Naive thymus-derived CD4-positive, alpha-beta T cell (primary cell): Measurements from ENCODE around the gene ORC2. TPM values are rescaled to one million over a fixed set of nuclear protein-coding genes. Genes with fewer than 3 reads are reported as not detected.
A peak's percentile ranks its signal among the peaks of the same experiment; 100 is the strongest.

Experiments used
- ATAC-seq: fragments of 150-1000 bp; cut with Tn5 transposase; 2 replicates; pipeline ENCODE4 v1.10.0; 2021; ENCODE audit warnings: mild to moderate bottlenecking, moderate library complexity
- CTCF ChIA-PET: fragments of 350-600 bp; sonication (Branson Sonifier 250); formaldehyde crosslinking; loops from one replicate; lab custom pipeline; 2021; ENCODE audit warnings: antibody characterized with exemption; lab: Charles Lee
- POLR2A ChIA-PET: fragments of 350-600 bp; sonication (Branson Sonifier 250); formaldehyde crosslinking; loops from one replicate; lab custom pipeline; 2021; ENCODE audit warnings: antibody characterized with exemption, inconsistent platforms; lab: Charles Lee
- DNase-seq, 9 donors: peaks; one replicate each; pipeline versions ENCODE4 v3.0.0 to v3.0.0-alpha.2; 2020 to 2022; ENCODE audit warnings: mixed read lengths in 1 of 9
- H3K27ac ChIP-seq: one replicate; pipeline ENCODE4 v1.7.0; 2013; ENCODE audit warnings: mild to moderate bottlenecking, low read depth, low read length, moderate library complexity
- H3K27me3 ChIP-seq, 2 donors: one replicate each; pipeline ENCODE4 v1.7.0; 2013; ENCODE audit warnings: low read length in 2 of 2, mild to moderate bottlenecking in 2 of 2, moderate library complexity in 2 of 2; ENCODE audit not compliant: control insufficient read depth in 2 of 2, insufficient read depth in 2 of 2
- H3K36me3 ChIP-seq, 3 experiments: 1 replicate in 2 of 3; 2 replicates in 1 of 3; pipeline ENCODE4 v1.7.0; 2013; ENCODE audit warnings: low read length in 3 of 3, mild to moderate bottlenecking in 3 of 3, moderate library complexity in 1 of 3; ENCODE audit not compliant: insufficient read depth in 3 of 3, control insufficient read depth in 2 of 3
- H3K4me1 ChIP-seq, 2 donors: one replicate each; pipeline ENCODE4 v1.7.0; 2013; ENCODE audit warnings: low read length in 2 of 2, mild to moderate bottlenecking in 2 of 2, moderate library complexity in 1 of 2; ENCODE audit not compliant: control insufficient read depth in 2 of 2, insufficient read depth in 2 of 2
- H3K4me3 ChIP-seq: 2 replicates; pipeline ENCODE4 v1.7.0; 2013; ENCODE audit warnings: mild to moderate bottlenecking, low read length
- H3K9me3 ChIP-seq, 3 experiments: 1 replicate in 2 of 3; 2 replicates in 1 of 3; pipeline ENCODE4 v1.7.0; 2013; ENCODE audit warnings: low read length in 3 of 3; ENCODE audit not compliant: control insufficient read depth in 2 of 3
- H3K27ac Mint-ChIP-seq, 9 donors: one replicate each; pipeline ENCODE4 v1.8.0; 2020 to 2022; ENCODE audit warnings: mixed read lengths in 9 of 9, mild to moderate bottlenecking in 8 of 9, moderate library complexity in 5 of 9, inconsistent platforms in 2 of 9
- H3K27me3 Mint-ChIP-seq, 5 donors: one replicate each; pipeline ENCODE4 v1.8.0; 2021 to 2022; ENCODE audit warnings: mixed read lengths in 5 of 5, mild to moderate bottlenecking in 1 of 5
- H3K36me3 Mint-ChIP-seq, 5 donors: one replicate each; pipeline ENCODE4 v1.8.0; 2020 to 2022; ENCODE audit warnings: mixed read lengths in 5 of 5, mild to moderate bottlenecking in 3 of 5, inconsistent platforms in 1 of 5
- H3K4me1 Mint-ChIP-seq, 7 donors: one replicate each; pipeline ENCODE4 v1.8.0; 2020 to 2022; ENCODE audit warnings: mixed read lengths in 7 of 7, mild to moderate bottlenecking in 3 of 7, inconsistent platforms in 1 of 7
- H3K4me3 Mint-ChIP-seq, 10 donors: one replicate each; pipeline ENCODE4 v1.8.0; 2020 to 2022; ENCODE audit warnings: mild to moderate bottlenecking in 10 of 10, mixed read lengths in 10 of 10, moderate library complexity in 6 of 10, inconsistent platforms in 2 of 10
- H3K9me3 Mint-ChIP-seq, 11 donors: one replicate each; pipeline ENCODE4 v1.8.0; 2020 to 2022; ENCODE audit warnings: mixed read lengths in 11 of 11, mild to moderate bottlenecking in 4 of 11, inconsistent platforms in 1 of 11, moderate library complexity in 1 of 11
- intact Hi-C, 2 donors: fragments of 100-400 bp; cut with micrococcal nuclease; formaldehyde crosslinking; loops; one replicate each; pipeline ENCODE4 v1.15.1; 2023
- polyA plus RNA-seq, 2 donors: library from polyadenylated mRNA; unstranded; fragments of 300-500 nt; fragmentation: Illumina TruSeq; gene quantifications; one replicate each; pipeline ENCODE4 v1.2.3, GENCODE V29; 2021
- total RNA-seq, 6 experiments: library from RNA in 5 of 6; stranded (reverse) in 5 of 6; gene quantifications; 1 replicate in 5 of 6; 2 replicates in 1 of 6; pipeline ENCODE4 v1.2.3 and lab custom pipeline; 2021 to 2026

Gene ORC2
- total and polyA plus RNA-seq, 7 experiments from 2014 or later = 9.7 to 78.0 (median 34.5) TPM

DNA sequence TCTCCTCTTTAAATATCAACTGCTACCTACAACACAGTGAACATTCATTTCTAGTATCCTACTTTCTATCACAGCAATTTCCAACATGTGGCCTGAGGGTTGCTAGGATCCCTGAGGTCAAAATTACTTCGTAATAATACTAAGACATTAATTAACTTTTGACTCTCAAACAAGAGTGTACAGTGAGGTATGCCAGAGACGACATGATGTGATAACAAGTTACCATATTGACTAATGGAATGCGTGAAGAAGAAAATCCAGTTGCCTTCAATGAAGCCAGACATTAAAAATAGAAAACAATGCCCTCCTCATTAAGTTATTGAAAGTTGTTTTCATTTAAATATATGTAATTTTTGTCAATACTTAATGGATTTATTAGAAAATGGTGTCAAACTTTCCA lies 13.1 kb downstream of the ORC2 start:
- DNase-seq (no peak), ATAC-seq (no peak)
- H3K4me1 ChIP-seq = no peaks in the 10 kb centered on the region
- no peaks in the 10 kb centered on the region for H3K9me3 ChIP-seq
- H3K4me3 Mint-ChIP-seq = no peak overlapping the region
- intact Hi-C loops = no loop called here
- H3K27ac Mint-ChIP-seq = peak overlapping the region in 1 of 9 donors; percentile 51
- peaks cover 4 to 35% (median 17%) of the 10 kb centered on the region in 5 donors for H3K36me3 Mint-ChIP-seq
- ChIA-PET CTCF (no interaction called here), POLR2A (no interaction called here)
- H3K27me3 Mint-ChIP-seq = no peaks in the 10 kb centered on the region
- H3K4me1 Mint-ChIP-seq = peaks cover 0 to 4% (median 0%) of the 10 kb centered on the region in 7 donors
- no peaks in the 10 kb centered on the region for H3K9me3 Mint-ChIP-seq
- no peak overlapping the region for H3K27ac ChIP-seq
- no peaks in the 10 kb centered on the region for H3K27me3 ChIP-seq
- H3K36me3 ChIP-seq = peaks cover 17 to 56% (median 18%) of the 10 kb centered on the region in 3 experiments
- no peak overlapping the region for H3K4me3 ChIP-seq

DNA sequence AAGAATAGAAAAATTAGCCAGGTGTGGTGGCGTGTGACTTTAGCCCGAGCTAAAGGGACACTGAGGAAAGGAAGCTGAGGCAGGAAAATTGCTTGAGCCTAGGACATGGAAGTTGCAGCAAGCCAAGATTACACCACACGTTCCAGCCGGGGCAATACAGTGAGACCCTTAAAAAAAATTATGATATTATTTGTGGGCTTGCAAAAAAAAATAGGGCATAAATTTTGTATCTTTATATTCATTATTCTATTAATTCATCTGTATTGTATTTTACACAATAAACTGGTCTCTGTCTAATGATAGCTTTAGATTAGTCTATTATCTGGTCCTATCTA lies 18.1 kb downstream of the ORC2 start:
- POLR2A ChIA-PET = interaction anchor here (1.5 kb wide), 1 partner anchor 18 kb away, joined by 3 read pairs; the partner anchor contains the start of gene ORC2
- Mint-ChIP-seq H3K27ac (no peak overlapping the region), H3K27me3 (no peaks in the 10 kb centered on the region), H3K36me3 (peaks cover 8 to 45% (median 21%) of the 10 kb centered on the region in 5 donors), H3K4me1 (peaks cover 0 to 13% (median 0%) of the 10 kb centered on the region in 7 donors), H3K9me3 (no peaks in the 10 kb centered on the region), H3K4me3 (no peak overlapping the region)
- Histone ChIP-seq H3K27me3 (no peaks in the 10 kb centered on the region), H3K4me3 (no peak overlapping the region), H3K36me3 (peaks cover 7 to 41% (median 8%) of the 10 kb centered on the region in 3 experiments), H3K9me3 (no peaks in the 10 kb centered on the region), H3K27ac (no peak overlapping the region), H3K4me1 (no peaks in the 10 kb centered on the region)
- intact Hi-C loops = no loop called here
- CTCF ChIA-PET = no interaction called here
- ATAC-seq (no peak), DNase-seq (no peak)

DNA sequence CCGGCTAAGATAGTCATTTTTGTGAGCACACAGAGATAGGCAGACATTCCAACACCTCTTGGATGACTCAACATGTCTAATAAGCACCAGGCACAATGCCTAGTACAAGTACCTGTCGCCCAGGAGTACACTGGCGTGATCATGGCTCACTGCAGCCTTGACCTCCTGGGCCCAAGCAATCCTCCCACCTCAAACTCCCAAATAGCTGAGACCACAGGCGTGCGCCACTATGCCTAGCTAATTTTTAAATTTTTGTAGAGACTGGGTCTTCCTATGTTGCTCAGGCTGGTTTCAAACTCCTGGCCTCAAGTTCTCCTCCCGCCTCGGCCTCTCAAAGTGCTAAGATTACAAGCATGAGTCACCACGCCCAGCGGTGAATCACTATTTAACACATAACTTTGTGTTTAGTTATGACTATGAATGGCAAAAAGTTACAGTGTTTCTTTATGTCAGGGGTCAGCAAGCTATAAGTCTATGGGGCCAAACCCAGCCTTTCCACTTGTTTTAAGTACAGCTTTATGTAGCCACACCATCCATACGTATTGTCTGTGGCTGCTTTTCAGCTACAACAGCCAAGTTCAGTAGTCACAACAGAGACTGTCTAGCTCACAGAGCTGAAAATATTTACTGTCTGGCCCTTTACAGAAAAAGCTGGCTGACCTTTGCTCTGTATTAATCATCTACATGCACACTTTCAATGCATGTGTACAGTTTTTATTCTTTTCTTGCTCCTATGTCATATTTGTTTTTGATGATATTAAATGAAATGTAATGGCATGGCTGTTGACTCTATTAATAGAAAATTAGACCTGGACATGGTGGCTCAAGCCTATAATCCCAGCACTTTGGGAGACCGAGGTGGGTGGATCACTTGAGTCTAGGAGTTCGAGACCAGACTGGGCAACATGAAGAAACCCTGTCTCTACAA lies 18.7 kb downstream of the ORC2 start:
- H3K4me1 ChIP-seq = no peaks in the 10 kb centered on the region
- H3K27ac ChIP-seq = no peak overlapping the region
- intact Hi-C loops = no loop called here
- H3K9me3 ChIP-seq = no peaks in the 10 kb centered on the region
- CTCF ChIA-PET = interaction anchor here (0.6 kb wide), 1 partner anchor 124 kb away, joined by 3 read pairs; no protein-coding TSS in a partner anchor
- H3K4me3 ChIP-seq = no peak overlapping the region
- no peaks in the 10 kb centered on the region for H3K27me3 Mint-ChIP-seq
- DNase-seq (peak in 1 of 9 donors; percentile 43), ATAC-seq (no peak)
- H3K36me3 Mint-ChIP-seq = peaks cover 8 to 49% (median 19%) of the 10 kb centered on the region in 5 donors
- H3K27ac Mint-ChIP-seq = peak overlapping the region in 2 of 9 donors; percentile 29 to 32
- H3K36me3 ChIP-seq = peaks cover 7 to 47% (median 12%) of the 10 kb centered on the region in 3 experiments
- H3K4me3 Mint-ChIP-seq = no peak overlapping the region
- peaks cover 0 to 13% (median 0%) of the 10 kb centered on the region in 7 donors for H3K4me1 Mint-ChIP-seq
- no peaks in the 10 kb centered on the region for H3K9me3 Mint-ChIP-seq
- H3K27me3 ChIP-seq = no peaks in the 10 kb centered on the region
- POLR2A ChIA-PET = interaction anchor here (1.5 kb wide), 1 partner anchor 19 kb away, joined by 3 read pairs; the partner anchor contains the start of gene ORC2

DNA sequence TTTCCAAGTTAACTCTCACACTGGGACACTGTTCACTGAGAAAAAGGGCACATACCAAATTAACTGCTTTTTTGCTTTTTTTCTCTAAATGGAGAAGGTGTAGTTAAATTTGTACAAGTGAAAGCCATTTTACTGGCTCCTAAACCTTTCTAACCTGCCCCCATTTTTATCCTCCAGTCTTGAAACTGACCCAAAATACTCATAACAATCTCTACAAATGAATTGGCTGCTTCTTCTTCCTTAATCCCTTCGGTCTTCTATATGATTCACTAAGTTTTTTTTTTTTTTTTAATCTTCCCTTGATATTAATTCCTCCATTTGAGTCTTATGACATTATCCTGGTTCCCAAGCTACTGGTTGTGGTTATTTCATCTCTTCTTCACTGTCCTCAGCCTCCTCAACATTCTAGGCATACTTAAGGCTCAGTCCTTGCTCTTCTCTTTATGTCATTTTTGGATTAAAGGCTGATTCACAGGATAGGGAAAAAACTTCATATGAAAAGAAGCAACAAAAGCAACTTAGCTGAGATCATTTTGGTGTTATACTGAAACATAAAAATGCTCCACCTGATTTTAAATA lies 19.8 kb downstream of the ORC2 start:
- H3K27ac ChIP-seq = no peak overlapping the region
- peaks cover 3 to 45% (median 8%) of the 10 kb centered on the region in 3 experiments for H3K36me3 ChIP-seq
- no peak overlapping the region for H3K4me3 ChIP-seq
- Mint-ChIP-seq H3K4me3 (no peak overlapping the region), H3K27me3 (no peaks in the 10 kb centered on the region), H3K27ac (peak overlapping the region in 5 of 9 donors; percentile 2 to 82 (median 28)), H3K4me1 (peaks cover 0 to 13% (median 0%) of the 10 kb centered on the region in 7 donors), H3K36me3 (peaks cover 8 to 50% (median 18%) of the 10 kb centered on the region in 5 donors), H3K9me3 (no peaks in the 10 kb centered on the region)
- POLR2A ChIA-PET = no interaction called here
- ATAC-seq (no peak), DNase-seq (no peak)
- H3K9me3 ChIP-seq = no peaks in the 10 kb centered on the region
- no peaks in the 10 kb centered on the region for H3K27me3 ChIP-seq
- intact Hi-C loops = no loop called here
- CTCF ChIA-PET = no interaction called here
- H3K4me1 ChIP-seq = no peaks in the 10 kb centered on the region

DNA sequence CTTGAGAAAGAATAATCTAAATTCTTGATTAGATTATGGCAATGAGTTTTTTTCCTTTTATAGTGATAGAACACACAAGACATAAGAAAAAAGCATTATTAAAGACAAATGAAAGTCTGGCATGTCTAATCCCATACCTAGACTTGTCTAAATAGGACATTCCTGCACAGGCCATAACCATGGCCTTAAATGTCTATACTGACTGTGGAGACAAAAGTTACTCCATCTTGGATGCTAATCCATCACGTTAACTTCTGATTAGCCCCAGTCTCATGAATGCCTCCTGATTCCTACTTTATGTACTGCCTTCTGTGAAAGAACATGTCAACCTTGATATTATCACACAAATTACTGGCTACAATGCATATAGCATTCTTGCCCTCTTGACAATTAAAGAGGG lies 23.6 kb downstream of the ORC2 start:
- peaks cover 0 to 53% (median 13%) of the 10 kb centered on the region in 3 experiments for H3K36me3 ChIP-seq
- ATAC-seq = no peak
- POLR2A ChIA-PET = no interaction called here
- no peaks in the 10 kb centered on the region for H3K4me1 ChIP-seq
- H3K4me3 ChIP-seq = no peak overlapping the region
- peaks cover 8 to 47% (median 18%) of the 10 kb centered on the region in 5 donors for H3K36me3 Mint-ChIP-seq
- H3K9me3 ChIP-seq = no peaks in the 10 kb centered on the region
- no peaks in the 10 kb centered on the region for H3K27me3 Mint-ChIP-seq
- H3K27ac ChIP-seq = no peak overlapping the region
- peak overlapping the region in 1 of 9 donors; percentile 84 for H3K27ac Mint-ChIP-seq
- no peak for DNase-seq
- H3K9me3 Mint-ChIP-seq = no peaks in the 10 kb centered on the region
- no peak overlapping the region for H3K4me3 Mint-ChIP-seq
- intact Hi-C loops = no loop called here
- H3K27me3 ChIP-seq = no peaks in the 10 kb centered on the region
- CTCF ChIA-PET = no interaction called here
- H3K4me1 Mint-ChIP-seq = peaks cover 0 to 10% (median 0%) of the 10 kb centered on the region in 7 donors

DNA sequence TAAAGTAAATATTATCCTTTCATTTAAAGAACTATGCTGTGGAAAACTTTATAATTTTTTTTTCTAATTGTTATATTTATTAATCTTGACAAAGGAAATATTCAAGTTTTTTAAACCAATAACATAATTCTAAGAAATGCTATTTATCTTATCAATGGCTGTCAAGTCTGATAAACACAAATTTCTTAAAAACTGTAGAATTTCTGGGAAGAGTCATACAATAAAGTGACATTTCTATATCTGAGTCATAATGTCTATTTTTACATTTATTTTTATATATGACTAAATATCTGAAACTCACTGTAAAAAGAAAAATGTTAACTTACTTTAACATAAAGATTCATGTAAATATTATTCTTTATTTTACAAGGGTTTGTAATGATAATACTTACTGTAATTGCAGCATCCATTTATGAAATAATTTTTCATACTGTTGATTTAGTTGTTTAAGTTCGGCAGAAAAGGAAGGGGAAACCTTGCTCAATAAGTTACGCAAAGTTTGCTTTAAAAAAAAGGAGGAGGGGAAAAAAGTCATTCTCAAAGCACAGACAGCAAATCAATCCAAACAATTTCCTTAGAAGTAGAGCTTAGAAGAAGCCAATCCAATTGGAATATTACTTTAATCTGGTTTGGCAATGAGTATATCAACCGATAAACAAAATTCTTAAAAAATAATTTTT lies 32.4 kb downstream of the ORC2 start:
- H3K36me3 ChIP-seq = peaks cover 0 to 44% (median 21%) of the 10 kb centered on the region in 3 experiments
- no peak overlapping the region for H3K27ac ChIP-seq
- ATAC-seq (no peak), DNase-seq (no peak)
- ChIA-PET POLR2A (no interaction called here), CTCF (interaction anchor here (0.8 kb wide), 1 partner anchor 139 kb away, joined by 3 read pairs; no protein-coding TSS in a partner anchor)
- Mint-ChIP-seq H3K27ac (peak overlapping the region in 1 of 9 donors; percentile 70), H3K4me1 (peaks cover 0 to 7% (median 0%) of the 10 kb centered on the region in 7 donors), H3K36me3 (peaks cover 4 to 31% (median 15%) of the 10 kb centered on the region in 5 donors), H3K4me3 (no peak overlapping the region), H3K27me3 (no peaks in the 10 kb centered on the region), H3K9me3 (no peaks in the 10 kb centered on the region)
- no peaks in the 10 kb centered on the region for H3K9me3 ChIP-seq
- intact Hi-C loops = no loop called here
- H3K4me1 ChIP-seq = no peaks in the 10 kb centered on the region
- no peak overlapping the region for H3K4me3 ChIP-seq
- H3K27me3 ChIP-seq = no peaks in the 10 kb centered on the region
